ENCODE measurements around the gene LYL1. TPM values are rescaled to one million over a fixed set of nuclear protein-coding genes. Genes with fewer than 3 reads are reported as not detected.

LYL1 gene
- total and polyA plus RNA-seq, 2 donors from 2014 or later, result 8.5 to 13.8 TPM

GRCh38 chr19:13060233-13060963, 42.3 kb downstream of the LYL1 start:
- H3K9me3 ChIP-seq (ENCODE audit: control insufficient read depth in 2 of 3, insufficient read depth in 1 of 3, low read length in 3 of 3), result no peaks in the 10 kb centered on the region
- no peak for TF ChIP-seq CTCF (IDR thresholded peaks at IDR 0.05; ENCODE audit: borderline replicate concordance, extremely low read depth, insufficient read depth)
- H3K9ac ChIP-seq (ENCODE audit: low read length in 3 of 3), result no peak overlapping the region
- peaks cover 6% of the 10 kb centered on the region for H3K27me3 ChIP-seq (ENCODE audit: control insufficient read depth, insufficient read depth, low read length)
- H3K4me3 ChIP-seq (ENCODE audit: low read length in 3 of 3), result peak overlapping the region in 1 of 3 donors; percentile 67
- no peaks in the 10 kb centered on the region for H3K36me3 ChIP-seq (ENCODE audit: control insufficient read depth in 2 of 3, insufficient read depth in 3 of 3, low read length in 3 of 3)
- no peak for FAIRE-seq
- DNase-seq, result peak in 1 of 5 donors; percentile 49
- intact Hi-C loops (cut with DNase I), result loop anchor here (10.0 kb wide), 1 partner anchor 86 kb away; no protein-coding TSS in a partner anchor
- H3K27ac ChIP-seq (ENCODE audit: low read depth in 2 of 2, low read length in 2 of 2), result no peak overlapping the region
- H3K4me1 ChIP-seq (ENCODE audit: control insufficient read depth in 2 of 3, insufficient read depth in 2 of 3, low read depth in 1 of 3, low read length in 3 of 3), result peaks cover 0 to 28% (median 12%) of the 10 kb centered on the region in 3 donors

GRCh38 chr19:13058951-13059660, 43.6 kb downstream of the LYL1 start:
- TF ChIP-seq CTCF (IDR thresholded peaks at IDR 0.05; ENCODE audit: borderline replicate concordance, extremely low read depth, insufficient read depth), result no peak
- Histone ChIP-seq H3K9me3 (ENCODE audit: control insufficient read depth in 2 of 3, insufficient read depth in 1 of 3, low read length in 3 of 3) (no peaks in the 10 kb centered on the region), H3K36me3 (ENCODE audit: control insufficient read depth in 2 of 3, insufficient read depth in 3 of 3, low read length in 3 of 3) (no peaks in the 10 kb centered on the region), H3K27me3 (ENCODE audit: control insufficient read depth, insufficient read depth, low read length) (peaks cover 6% of the 10 kb centered on the region), H3K4me3 (ENCODE audit: low read length in 3 of 3) (no peak overlapping the region), H3K4me1 (ENCODE audit: control insufficient read depth in 2 of 3, insufficient read depth in 2 of 3, low read depth in 1 of 3, low read length in 3 of 3) (peaks cover 0 to 30% (median 14%) of the 10 kb centered on the region in 3 donors), H3K27ac (ENCODE audit: low read depth in 2 of 2, low read length in 2 of 2) (no peak overlapping the region), H3K9ac (ENCODE audit: low read length in 3 of 3) (no peak overlapping the region)
- intact Hi-C loops (cut with DNase I), result no loop called here
- DNase-seq (no peak), FAIRE-seq (no peak)

- Histone ChIP-seq H3K9ac (ENCODE audit: low read length in 3 of 3) (no peak overlapping the region), H3K27me3 (ENCODE audit: control insufficient read depth, insufficient read depth, low read length) (peaks cover 6% of the 10 kb centered on the region), H3K36me3 (ENCODE audit: control insufficient read depth in 2 of 3, insufficient read depth in 3 of 3, low read length in 3 of 3) (no peaks in the 10 kb centered on the region), H3K27ac (ENCODE audit: low read depth in 2 of 2, low read length in 2 of 2) (no peak overlapping the region), H3K4me3 (ENCODE audit: low read length in 3 of 3) (no peak overlapping the region), H3K9me3 (ENCODE audit: control insufficient read depth in 2 of 3, insufficient read depth in 1 of 3, low read length in 3 of 3) (no peaks in the 10 kb centered on the region), H3K4me1 (ENCODE audit: control insufficient read depth in 2 of 3, insufficient read depth in 2 of 3, low read depth in 1 of 3, low read length in 3 of 3) (peaks cover 0 to 42% (median 21%) of the 10 kb centered on the region in 3 donors)
- intact Hi-C loops (cut with DNase I), result no loop called here
- FAIRE-seq, result no peak
- TF ChIP-seq CTCF (IDR thresholded peaks at IDR 0.05; ENCODE audit: borderline replicate concordance, extremely low read depth, insufficient read depth), result no peak
- DNase-seq, result peak in 2 of 5 donors; percentile 43 to 89
Observed at GRCh38 chr19:13057744-13058143, 44.9 kb downstream of the LYL1 start.

Data from kidney (tissue), 14 donors.